Stimulated activated CD4-positive, alpha-beta T cell treated with anti-CD3 and anti-CD28 coated beads, Interleukin-2, amount 100 ng/mL, for 24 hours (primary cell): ENCODE data around the gene ITGB1.
"Not testable (repeated sequence)": the region's sequence is repeated elsewhere in the genome, so short reads cannot be mapped to it uniquely, and the experiment has no call there.

Experiments
- DNase-seq, 2 donors: peaks; one replicate each; pipeline ENCODE4 v3.0.0-alpha.2; 2020

ITGB1 gene

DNA sequence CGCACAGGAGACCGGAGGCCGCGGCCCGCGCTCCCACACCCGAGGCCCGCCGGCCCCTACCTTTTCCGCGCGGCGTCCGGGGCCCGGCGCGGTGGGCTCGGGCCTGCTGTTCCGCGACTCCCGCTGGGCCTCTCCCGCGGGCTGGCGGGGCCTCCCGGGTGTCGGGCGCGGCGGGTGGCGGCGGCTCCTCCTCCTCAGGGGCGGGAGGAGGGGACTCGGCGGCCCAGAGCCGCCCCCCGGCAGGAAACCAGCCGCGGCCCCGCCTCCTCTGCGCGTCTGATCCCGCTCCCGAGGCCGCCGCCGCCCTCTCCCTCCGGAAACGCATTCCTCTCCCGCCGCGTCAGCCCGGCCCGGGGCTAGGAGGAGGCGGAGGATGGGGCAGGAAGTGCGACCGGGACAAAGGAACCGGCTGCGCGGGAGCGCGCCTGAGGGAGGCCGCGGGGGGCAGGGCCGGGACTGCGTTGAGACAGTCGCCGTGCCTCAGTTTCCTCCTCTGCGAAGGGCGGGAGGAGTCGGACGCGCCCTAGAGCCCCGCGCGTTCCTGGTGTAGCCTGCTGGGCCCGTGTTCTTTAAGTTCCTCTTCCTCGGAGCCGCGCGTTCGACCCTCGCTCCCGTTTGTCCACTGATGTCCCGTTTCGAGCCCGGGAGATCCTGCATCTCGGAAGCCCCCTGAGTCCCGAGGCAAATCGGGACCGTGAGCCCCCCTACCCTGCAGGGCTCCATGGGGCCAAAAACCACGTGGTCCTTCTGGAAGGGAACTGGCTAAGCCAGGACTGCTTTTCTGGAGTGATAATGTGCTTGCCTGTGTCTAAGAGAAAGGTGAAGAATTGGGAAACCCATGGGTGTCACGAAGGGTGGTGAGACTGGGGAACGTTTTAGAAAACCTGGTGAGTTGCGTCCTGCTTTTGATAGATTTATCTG, at the start of gene ITGB1:
Gene ITGB1 (minus strand): TSS at position 146 of the 921 bp plus-strand sequence. CDS start 22,672 bp downstream, outside the sequence.
- peak; percentile 88 to 91 for DNase-seq

DNA sequence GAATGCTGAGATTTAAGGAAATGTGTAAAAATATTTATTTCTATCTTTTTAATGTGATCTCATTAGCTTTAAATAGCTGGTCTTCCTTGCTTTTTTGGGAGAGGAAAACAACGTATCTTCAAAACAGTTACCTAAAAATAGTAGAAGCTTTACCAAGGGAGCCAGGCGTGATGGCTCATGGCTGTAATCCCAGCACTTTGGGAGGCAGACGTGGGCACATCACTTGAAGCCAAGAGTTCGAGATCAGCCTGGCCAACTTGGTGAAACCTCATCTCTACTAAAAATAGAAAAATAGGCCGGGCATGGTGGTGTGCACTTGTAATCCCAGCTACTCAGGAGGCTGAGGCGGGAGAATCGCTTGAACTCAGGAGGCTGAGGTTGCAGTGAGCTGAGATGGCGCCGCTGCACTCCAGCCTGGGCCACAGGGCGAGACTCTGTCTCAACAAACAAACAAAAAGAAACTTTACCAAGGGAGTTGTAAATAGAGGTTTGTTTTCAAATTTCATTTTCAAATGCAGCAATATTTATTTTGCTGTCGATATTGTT, 48.4 kb upstream of the ITGB1 start:
- no peak for DNase-seq

DNA sequence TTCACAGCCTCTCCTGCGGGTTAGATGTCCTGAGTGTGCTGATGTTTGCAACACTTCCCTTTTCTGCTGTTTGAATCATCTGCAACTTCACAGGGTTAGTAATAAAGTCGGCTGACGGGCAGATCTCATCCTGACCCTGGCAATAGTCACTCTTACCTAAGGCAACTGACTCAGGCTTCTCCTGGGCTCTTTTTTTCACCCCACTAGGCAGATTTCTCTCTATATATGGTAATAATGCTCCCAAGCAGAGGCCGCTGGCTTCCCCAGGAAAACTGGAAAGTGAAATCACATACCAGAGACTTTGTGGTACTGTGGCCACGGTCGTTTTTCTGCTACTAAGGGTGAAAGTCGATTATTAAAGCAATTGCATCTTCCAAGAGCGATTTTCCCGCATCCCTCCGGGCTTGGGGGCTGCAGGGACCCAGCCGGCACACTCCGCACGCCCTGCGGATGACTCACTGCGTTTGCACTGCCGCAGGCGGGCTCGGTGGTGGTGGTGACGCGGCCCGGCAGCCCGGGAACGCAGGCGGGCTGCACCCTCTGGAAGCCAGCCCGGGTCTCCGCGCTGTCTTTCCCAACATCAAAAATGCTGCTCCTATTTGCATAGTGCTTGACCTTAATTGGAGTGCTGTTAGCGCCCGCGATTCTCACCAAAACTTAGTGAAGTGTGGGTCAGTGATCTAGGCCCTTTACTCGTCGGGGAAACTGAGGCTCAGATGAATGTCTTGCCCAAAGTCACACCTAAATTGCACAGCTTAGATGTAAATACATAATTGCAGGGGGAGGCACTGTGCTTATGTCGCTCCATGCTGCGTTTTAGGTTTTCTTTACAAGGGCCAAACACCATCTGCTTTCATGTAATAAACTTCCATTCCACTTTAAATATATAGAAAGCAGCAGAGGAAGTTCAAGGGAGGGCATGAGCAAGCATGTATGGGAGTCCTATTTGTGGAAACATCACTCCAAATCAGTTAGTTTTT, 47.6 kb upstream of the ITGB1 start:
- DNase-seq, result peak; percentile 48 to 59

DNA sequence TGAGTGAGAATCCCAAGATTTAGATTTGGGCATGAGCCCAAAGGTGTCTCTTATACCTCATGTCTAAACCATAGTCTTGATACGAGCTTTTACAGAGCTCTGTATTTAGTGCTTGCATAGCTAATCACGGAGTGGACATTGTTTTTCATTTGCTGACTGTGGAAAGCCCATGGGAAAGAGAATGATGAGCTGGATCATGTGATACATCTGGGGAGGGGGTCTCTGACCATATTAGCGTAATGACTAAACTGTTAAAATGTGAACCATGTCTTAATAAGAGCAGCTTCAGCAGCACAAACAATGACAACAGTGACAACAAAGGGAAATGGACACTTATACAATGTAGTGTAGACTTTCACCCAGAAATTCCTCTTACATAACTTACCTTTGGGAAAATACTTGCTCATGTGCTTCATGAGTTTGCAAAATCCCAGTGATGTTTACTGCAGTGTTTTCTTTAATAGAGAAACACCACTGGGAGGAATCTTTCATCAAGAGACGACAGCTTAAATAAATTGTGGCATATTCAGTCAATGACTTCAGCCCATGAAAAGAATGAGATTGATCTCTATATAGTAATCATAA, 44.0 kb upstream of the ITGB1 start:
- no peak for DNase-seq

DNA sequence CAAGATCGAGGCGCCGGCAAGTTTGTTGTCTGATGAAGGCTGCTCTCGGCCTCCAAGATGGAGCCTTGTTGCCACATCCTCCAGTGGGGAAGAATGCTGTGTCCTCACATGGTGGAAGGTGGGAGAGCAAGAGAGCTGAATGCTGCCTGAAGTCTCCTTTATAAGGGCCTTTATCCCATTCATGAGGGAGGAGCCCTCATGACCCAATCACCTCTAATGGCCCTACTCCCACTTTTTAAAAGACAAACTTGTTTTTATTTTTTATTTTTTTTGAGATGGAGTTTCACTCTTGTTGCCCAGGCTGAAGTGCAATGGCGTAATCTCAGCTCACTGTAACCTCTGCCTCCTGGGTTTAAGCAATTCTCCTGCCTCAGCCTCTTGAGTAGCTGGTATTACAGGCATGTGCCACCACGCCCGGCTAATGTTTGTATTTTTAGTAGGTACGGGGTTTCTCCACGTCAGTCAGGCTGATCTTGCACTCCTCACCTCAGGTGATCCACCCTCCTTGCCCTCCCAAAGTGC, 40.1 kb upstream of the ITGB1 start:
- not testable (repeated sequence) for DNase-seq

DNA sequence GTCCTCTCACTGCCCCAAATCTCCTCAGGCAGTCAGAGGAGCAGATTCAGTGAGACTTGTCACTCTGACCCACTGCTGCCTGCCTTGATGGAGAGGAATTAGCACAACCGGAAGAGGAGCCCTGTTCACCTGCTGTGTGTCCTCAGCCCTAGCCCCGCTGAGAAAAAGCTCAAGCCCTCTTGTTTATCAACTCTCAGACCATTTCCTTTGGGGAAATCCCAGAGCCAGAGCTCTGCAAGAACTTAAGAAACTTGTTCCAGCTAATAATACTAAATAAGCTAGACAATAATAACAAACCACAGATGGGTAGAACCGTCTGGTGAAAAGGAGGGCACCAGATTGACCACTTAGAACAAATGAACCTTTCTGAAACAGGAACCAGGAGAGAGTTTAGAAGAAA, 37.7 kb upstream of the ITGB1 start:
- DNase-seq, result no peak

DNA sequence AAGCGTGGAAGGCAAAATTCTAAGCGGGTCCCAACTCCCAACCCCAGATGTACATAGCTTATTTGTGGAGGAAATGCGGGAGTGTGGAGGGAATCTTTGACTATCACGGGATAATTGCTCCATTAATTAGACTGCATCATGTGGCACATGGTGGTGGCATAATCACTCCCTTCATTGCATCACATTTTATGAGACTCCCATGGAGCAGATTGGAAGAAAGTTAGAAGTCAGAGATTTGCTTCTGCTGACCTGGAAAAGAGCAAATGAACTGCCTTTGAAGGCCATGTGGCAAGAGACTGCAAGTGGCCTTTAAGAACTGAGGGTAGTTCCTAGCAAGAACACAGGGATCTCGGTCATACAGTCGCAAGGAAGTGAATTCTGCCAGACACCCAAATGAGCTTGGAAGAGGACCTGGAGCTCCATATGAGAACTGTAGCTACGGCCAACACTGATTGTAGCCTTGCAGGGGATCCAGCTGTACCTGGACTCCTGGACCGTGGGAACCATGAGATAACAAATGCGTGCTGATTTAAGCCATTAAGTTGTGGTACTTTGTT, 37.1 kb upstream of the ITGB1 start:
- DNase-seq, result no peak

DNA sequence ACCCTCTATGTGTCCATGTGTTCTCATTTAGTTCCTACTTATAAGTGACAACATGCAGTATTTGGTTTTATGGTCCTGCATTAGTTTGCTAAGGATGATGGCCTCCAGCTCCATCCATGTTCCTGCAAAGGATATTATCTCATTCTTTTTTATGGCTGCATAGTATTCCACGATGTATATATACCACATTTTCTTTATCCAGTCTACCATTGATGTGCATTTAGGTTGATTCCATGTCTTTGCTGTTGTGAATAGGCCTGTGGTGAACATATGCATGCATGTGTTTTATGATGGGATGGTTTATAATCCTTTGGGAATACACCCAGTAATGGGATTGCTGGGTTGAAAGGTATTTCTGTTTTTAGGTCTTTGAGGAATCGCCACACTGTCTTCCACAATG, 36.6 kb upstream of the ITGB1 start:
- not testable (repeated sequence) for DNase-seq

DNA sequence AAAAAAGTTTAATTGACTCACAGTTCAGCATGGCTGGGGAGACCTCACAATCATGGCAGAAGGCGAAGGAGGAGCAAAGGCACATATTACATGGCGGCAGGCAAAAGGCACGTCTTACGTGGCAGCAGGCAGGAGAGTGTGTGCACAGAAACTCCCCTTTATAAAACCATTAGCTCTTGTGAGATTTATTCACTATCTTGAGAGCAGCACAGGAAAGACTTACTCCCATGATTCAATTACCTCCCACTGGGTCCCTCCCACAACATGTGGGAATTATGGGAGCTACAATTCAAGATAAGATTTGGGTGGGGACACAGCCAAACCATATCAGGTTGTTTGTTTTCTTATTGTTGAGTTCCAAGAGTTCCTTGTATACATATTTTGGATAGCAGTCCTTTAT, 34.3 kb upstream of the ITGB1 start:
- not testable (repeated sequence) for DNase-seq

DNA sequence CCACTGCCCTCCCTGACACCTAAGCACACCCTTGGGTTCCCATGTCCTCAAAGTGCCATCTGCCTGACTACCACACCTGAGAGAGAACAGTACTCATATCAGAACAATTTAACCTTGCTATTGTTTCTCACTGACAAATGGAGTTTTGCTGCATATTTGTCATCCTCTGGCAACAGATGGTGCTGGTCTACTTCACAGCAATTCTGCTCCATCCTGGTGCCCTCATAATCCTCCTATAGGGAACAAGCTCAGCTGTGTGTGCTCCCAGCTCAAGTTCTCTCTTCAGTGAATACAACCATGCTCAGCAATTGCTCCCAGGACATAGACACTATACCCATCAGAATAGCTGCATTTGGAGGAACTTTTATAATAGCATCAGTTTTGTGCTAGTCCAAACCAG, 32.8 kb upstream of the ITGB1 start:
- DNase-seq, result no peak

DNA sequence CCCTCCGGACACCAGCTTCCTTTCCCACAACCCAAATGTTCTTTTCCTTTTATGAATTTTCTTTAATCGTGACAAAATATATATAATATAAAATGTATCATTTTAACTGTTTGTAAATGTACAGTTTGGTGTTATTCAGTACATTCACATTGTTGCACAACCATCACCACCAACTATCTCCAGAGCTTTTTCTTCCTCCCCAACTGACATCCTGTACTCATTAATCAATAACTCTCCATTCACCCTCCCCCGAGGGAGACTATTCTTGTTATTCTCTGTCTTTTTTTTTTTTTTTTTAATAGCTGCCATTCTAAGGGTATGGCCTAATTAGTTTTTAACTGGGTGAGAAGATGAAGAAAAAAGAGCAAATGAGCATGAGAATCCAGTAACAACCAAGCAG, 30.6 kb upstream of the ITGB1 start:
- DNase-seq, result no peak

DNA sequence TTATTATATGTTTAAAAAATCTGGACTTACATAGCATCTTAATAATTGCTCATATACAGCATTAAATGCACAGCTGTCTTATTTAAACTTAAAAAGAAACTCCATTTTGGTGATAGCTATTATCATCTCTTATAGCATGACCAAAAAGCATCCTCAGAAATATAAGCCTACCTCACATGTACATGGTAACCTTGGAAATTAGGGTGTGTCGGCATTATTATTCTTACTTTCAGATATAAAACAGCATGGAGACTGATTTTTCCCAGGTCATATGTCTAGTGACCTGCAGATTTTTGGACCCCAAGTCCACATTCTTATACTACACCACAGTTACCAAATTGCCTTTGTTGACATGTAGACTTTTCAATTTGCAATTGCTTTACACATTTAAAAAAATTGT, 29.1 kb upstream of the ITGB1 start:
- no peak for DNase-seq

DNA sequence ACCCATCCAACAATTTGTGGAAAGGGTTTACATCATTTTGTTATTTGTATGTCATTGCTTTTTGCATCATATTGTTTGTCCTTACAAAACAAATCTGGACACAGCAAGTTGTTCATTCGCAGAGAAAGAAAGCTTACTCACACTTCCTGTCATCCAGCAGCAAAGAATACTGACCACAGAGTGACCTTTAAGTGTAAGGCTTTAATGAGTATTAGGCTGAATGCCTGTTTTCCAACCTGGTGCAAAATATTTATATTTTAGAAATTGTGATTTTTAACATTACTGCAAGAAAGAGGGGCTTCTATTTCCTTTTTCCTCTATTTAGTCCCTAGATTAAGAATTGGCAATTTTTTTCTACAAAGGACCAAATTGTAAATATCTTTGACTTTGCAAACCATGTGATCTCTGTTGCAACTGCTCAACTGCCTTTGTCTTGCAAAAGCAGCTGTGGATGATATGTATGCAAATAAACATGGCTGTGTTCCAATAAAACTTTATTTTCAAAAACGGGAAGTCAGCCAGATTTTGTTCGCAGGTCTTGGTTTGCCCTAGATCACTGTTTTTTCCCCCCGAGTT, 27.8 kb upstream of the ITGB1 start:
- DNase-seq, result no peak

DNA sequence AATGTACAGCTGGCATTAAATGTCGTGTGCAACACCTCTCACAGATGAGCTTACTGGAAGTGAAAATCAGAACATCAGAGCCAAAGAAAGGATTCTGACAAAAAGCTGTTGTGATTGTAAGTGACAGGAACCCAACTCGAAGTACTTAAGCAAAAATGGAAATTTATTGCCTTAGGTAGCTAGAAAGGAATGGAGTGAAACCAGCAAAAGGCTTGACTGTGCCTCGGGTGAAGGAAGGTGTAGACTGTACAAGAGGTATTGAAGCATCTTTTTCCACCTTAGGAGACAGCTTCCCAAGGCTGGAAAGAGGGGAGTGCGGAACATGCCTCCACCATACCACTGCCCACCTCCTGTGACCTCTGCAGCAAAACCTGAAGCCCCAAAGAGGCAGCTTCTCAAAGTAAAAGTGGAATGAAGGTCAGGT, 27.3 kb upstream of the ITGB1 start:
- DNase-seq, result no peak

DNA sequence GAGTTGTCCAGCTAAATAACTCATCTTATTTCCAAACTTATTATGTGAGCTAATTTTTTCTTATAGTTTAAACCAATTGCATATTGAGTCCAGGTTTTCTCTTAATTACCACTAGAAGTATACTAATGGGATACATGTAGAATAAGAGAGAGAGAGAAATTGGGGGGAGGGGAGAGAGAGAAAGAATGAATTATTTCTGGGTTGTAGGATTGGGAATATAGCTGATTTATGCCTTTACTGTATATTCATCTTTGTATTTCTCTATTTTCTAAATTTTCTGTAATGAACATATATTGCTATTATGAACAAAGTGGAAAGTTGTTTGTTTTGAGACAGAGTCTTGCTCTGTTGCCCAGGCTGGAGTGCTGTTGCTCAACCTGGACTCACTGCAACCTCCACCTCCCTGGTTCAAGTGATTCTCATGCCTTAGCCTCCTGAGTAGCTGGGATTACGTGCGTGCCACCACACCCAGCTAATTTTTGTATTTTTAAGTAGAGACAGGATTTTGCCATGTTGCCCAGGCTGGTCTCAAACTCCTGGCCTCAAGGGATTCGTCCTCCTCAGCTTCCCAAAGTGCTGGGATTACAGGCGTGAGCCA, 26.1 kb upstream of the ITGB1 start:
- DNase-seq, result no peak

DNA sequence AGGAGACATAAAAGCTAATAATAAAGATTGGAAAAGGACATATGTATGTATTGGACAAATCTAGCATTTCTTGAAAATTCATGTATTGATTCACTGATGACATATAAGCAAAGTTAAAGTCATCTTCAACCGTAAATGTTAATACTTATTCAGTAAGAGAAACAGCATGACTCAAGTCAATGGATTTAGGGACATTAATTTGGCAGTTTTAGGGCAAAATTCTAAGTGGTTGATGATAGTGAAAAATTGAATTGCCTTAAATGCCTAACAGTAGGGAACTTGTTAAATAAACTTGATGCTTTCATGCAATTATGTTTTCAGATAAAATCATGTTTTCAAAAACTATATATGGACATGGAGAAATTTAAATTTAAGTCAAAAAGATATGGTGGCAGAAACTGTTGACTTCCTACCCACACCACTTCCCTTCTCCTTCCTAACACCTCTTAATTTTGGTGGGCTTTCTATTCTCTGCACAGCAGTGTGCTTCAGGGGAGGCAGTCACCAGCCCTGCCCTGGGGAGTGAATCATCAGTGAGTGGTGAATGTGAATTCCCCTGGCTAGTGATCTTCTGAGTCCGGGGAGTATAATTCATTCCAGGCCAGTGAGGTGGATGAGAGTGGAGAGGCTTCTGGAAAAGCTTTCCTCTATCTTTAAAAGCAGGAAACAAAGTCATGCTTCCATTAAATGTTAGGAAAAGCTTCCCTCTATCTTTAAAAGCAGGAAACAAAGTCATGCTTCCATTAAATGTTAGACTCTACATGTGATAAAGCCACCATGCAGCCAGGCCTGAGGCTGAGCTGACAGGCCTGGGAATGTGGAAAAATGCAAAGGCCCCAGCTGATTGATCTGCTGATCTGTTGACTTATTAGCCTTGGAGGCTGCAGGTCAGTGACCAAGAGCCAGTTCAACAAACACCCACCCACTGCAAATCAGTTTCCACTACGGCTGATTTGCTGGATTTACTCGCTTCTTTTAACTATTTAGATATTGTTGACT, 25.2 kb upstream of the ITGB1 start:
- peak in 1 of 2 donors; percentile 32 for DNase-seq

DNA sequence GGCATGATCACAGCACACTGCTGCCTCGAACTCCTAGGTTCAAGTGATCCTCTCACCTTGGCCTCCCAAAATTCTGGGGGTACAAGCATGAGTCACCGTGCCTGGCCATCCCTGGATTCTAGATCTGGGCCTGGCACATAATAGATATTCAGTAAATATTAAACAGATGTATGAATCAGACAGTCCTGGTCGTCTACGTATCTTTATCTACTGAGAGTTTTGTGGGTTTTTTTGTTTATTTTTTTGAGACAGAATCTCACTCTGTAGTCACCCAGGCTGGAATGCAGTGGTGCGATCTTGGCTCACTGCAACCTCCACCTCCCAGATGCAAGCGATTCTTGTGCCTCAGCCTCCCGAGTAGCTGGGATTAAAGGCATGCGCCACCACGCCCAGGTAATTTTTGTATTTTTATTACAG, 24.3 kb upstream of the ITGB1 start:
- no peak for DNase-seq

DNA sequence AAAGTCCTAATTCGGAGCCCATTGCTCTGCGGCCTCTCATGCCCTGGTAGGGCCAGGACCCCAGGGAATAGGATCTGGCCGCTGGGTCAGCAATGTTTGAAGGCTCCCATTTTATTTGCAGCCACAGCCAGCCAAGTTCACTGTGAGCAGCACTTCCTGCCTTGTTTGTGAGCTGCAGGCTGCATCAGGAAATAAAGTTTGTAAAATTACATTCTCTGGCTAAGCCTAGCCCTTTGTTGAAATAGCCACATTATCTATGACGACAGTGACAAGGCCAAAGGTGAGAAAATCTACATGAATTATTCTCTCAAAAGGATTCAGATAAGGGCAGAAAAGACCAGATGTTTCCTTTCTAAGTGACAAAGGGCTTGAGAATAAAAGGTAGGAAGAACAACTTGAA, 23.7 kb upstream of the ITGB1 start:
- no peak for DNase-seq

DNA sequence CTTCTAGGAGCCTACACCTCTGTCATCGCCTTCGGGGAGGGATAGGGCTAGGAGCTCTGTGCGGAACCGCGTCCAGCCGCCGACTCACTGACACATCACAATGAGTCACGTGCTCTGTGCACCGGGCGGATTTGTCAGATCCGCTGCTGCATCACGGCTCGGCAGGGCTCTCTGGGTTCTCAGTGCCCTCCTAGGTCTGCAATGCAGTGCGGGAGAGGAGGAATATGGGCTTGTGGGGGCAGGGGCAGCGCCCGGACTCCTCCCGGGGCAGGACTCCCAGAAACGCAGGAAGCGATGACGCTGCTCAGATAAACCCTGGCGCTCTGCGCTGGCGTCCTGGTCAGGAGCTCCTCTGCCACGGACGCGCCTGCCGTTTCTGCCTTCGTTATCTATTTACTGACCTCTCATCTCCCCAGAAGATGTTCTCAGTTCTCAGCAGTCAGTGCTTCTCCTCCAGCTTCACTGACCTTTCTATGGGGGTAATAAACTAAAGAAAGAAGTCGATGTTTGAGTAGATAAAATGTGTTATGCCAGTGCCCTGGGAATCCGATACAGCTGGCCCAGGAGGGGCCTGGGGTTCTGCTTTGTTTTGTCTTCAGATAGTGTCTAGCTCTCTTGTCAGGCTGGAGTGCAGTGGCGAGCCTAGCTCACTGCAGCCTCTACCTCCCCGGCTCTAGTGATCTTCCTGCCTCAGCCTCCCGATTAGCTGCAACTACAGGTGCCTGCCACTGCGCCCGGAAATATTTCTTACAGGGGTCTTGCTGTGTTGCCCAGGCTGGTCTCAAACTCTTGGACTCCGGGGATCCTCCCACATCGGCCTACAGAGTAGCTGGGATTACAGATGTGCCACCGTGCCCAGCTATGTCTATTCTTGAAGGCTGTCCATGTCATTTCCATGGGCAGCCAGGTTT, 22.8 kb upstream of the ITGB1 start:
- peak; percentile 83 to 85 for DNase-seq
